K562 (cell line): ENCODE measurements around the gene MMS19.

Experiments used
- GTF2F1 ChIP-seq: IDR thresholded peaks from 2 replicates; pipeline ENCODE4 v1.6.1; 2011; ENCODE audit warnings: low read depth, low read length, improper control_type of control experiment
- HDAC1 ChIP-seq, 2 experiments: fragments of 450-650 bp; IDR thresholded peaks; 2 replicates each; pipeline ENCODE4 v1.6.1; 2016 to 2017; ENCODE audit warnings: inconsistent platforms in 1 of 2, mild to moderate bottlenecking in 1 of 2, moderate library complexity in 1 of 2
- MNT ChIP-seq, 2 experiments: fragments of 450-650 bp; conservative IDR thresholded peaks; 2 replicates each; pipeline ENCODE4 v1.6.1; 2017; ENCODE audit warnings: mild to moderate bottlenecking in 2 of 2, moderate library complexity in 2 of 2
- RFX5 ChIP-seq: IDR thresholded peaks from 2 replicates; pipeline ENCODE4 v1.6.1; 2011; ENCODE audit warnings: low read depth, mild to moderate bottlenecking, improper control_type of control experiment, low read length
- SAFB2 ChIP-seq: fragments of 200-400 bp; formaldehyde crosslinking; IDR thresholded peaks from 2 replicates; pipeline ENCODE4 v1.6.1; 2018; ENCODE audit warnings: borderline replicate concordance, low read length, low read depth, moderate library complexity; ENCODE audit not compliant: severe bottlenecking
- ZBTB7A ChIP-seq: IDR thresholded peaks from 2 replicates; pipeline ENCODE4 v1.6.1; 2011; ENCODE audit warnings: low read depth, mild to moderate bottlenecking, low read length, moderate library complexity, borderline replicate concordance; ENCODE audit not compliant: control insufficient read depth
- ZZZ3 ChIP-seq: fragments of 450-650 bp; IDR thresholded peaks from 2 replicates; pipeline ENCODE4 v1.6.1; 2016; ENCODE audit warnings: antibody characterized with exemption, mild to moderate bottlenecking, moderate library complexity
- TF ChIP-seq, protein P1 (sequence below): sonication (generic); formaldehyde crosslinking; IDR thresholded peaks from 2 replicates; pipeline ENCODE4 v1.8.1; 2023; ENCODE audit warnings: mild to moderate bottlenecking, missing genetic modification reagents, moderate library complexity

GRCh38 chr10:97444212-97444611 is 54.0 kb downstream of the MMS19 start:
- TF ChIP-seq ZZZ3 (no peak), SAFB2 (no peak), MNT (conservative IDR thresholded peaks at IDR 0.05) (no peak), HDAC1 (IDR thresholded peaks at IDR 0.05) (no peak), GTF2F1 (no peak), ZBTB7A (no peak), RFX5 (no peak)
- TF ChIP-seq, protein P1, sequence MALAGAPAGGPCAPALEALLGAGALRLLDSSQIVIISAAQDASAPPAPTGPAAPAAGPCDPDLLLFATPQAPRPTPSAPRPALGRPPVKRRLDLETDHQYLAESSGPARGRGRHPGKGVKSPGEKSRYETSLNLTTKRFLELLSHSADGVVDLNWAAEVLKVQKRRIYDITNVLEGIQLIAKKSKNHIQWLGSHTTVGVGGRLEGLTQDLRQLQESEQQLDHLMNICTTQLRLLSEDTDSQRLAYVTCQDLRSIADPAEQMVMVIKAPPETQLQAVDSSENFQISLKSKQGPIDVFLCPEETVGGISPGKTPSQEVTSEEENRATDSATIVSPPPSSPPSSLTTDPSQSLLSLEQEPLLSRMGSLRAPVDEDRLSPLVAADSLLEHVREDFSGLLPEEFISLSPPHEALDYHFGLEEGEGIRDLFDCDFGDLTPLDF = no peak
